NCI-H1930 (cell line): Measurements from ENCODE around the gene SEPTIN12.
A peak's percentile ranks its signal among the peaks of the same experiment; 100 is the strongest.
"Not testable (repeated sequence)": the region's sequence is repeated elsewhere in the genome, so short reads cannot be mapped to it uniquely, and the experiment has no call there.

ENCODE experiments used
- DNase-seq, 2 experiments: peaks; one replicate each; lab custom pipeline; 2025; lab: John Stamatoyannopoulos, UW

Gene SEPTIN12

GRCh38 chr16:4752351-4753100, 35.6 kb downstream of the SEPTIN12 start:
- DNase-seq = no peak

GRCh38 chr16:4750896-4751295, 37.2 kb downstream of the SEPTIN12 start:
- no peak for DNase-seq

- DNase-seq = no peak
Observed at GRCh38 chr16:4749700-4750257, 38.4 kb downstream of the SEPTIN12 start.

- no peak for DNase-seq
Observed at GRCh38 chr16:4748682-4749411, 39.3 kb downstream of the SEPTIN12 start.

GRCh38 chr16:4747906-4748681, 40.1 kb downstream of the SEPTIN12 start:
- DNase-seq = no peak

- no peak for DNase-seq
Observed at GRCh38 chr16:4746991-4747574, 41.1 kb downstream of the SEPTIN12 start.

- no peak for DNase-seq
Observed at GRCh38 chr16:4746215-4746614, 41.9 kb downstream of the SEPTIN12 start.

- no peak for DNase-seq
Observed at GRCh38 chr16:4745274-4745569, 42.9 kb downstream of the SEPTIN12 start.

- DNase-seq = no peak
Observed at GRCh38 chr16:4744555-4745273, 43.4 kb downstream of the SEPTIN12 start.

GRCh38 chr16:4743226-4743878, 44.8 kb downstream of the SEPTIN12 start:
- no peak for DNase-seq

- not testable (repeated sequence) for DNase-seq
Observed at GRCh38 chr16:4738370-4738769, 49.8 kb downstream of the SEPTIN12 start.

- DNase-seq = no peak
Observed at GRCh38 chr16:4737545-4737944, 50.6 kb downstream of the SEPTIN12 start.

GRCh38 chr16:4736546-4736945, 51.6 kb downstream of the SEPTIN12 start:
- no peak for DNase-seq

GRCh38 chr16:4734730-4735535, 53.2 kb downstream of the SEPTIN12 start:
- peak; percentile 71 to 79 for DNase-seq

- peak; percentile 93 to 95 for DNase-seq
Observed at GRCh38 chr16:4734063-4734729, 53.9 kb downstream of the SEPTIN12 start, which contains the start of the genes ANKS3 and DNAAF8. Gene ANKS3 (minus strand): TSS chr16:4734271. CDS start chr16:4730149, 4,122 bp downstream. Gene DNAAF8 (plus strand): TSS chr16:4734537. CDS start chr16:4736515, 1,978 bp downstream.

GRCh38 chr16:4733747-4734062, 54.4 kb downstream of the SEPTIN12 start:
- peak in 1 of 2 experiments; percentile 47 for DNase-seq

- DNase-seq = no peak
Observed at GRCh38 chr16:4733211-4733742, 54.9 kb downstream of the SEPTIN12 start.

GRCh38 chr16:4729876-4730275, 58.3 kb downstream of the SEPTIN12 start:
- DNase-seq = no peak

- DNase-seq = no peak
Observed at GRCh38 chr16:4728676-4729075, 59.5 kb downstream of the SEPTIN12 start.
